ENCODE measurements around the gene FASN. TPM values are rescaled to one million over a fixed set of nuclear protein-coding genes. Genes with fewer than 3 reads are reported as not detected.
A peak's percentile ranks its signal among the peaks of the same experiment; 100 is the strongest.

FASN gene
- total RNA-seq, 4 donors from 2014 or later, result 141 to 424 (median 233) TPM

DNA sequence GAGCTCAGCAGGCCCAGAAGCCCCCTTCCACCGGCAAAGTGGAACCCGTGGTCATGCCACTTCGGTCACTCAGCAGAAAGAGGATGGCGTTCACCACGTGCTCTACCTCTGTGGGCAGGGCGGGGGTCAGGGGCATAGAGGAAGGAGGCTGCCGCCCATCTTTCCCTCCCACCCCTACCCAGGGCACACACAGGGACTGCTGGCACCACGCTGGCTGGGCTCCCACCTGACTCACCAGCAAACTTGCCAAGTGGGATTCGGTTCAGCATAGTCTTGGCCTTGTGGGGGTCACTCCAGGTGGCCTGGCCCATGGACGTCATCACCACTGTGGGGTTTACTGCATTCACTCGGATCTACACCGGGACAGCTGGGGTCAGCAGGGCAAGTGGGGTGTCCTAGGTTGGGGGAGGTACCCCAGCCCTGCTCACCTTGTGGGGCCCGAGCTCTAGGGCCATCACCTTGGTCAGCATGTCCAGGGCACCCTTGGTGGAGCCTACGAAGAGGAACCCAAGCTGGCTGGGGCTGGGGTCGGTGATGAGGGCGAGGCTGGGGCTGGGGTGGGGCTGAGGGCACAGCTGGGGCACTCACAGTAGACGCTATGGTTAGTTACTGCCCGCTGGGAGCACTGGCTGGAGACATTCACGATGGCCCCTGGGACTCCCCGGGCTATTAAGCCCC lies 61.9 kb downstream of the FASN start:
- H3K4me3 ChIP-seq (ENCODE audit: low read depth, poor library complexity, severe bottlenecking), result no peak overlapping the region
- DNase-seq (ENCODE audit: low spot score in 2 of 2), result no peak
- WGBS, 2 donors, result 74 to 81% methylated on average over 13 to 17 of the region's 20 CpGs
- intact Hi-C loops (cut with DNase I; ENCODE audit: low total_unique reads), result no loop called here
- TF ChIP-seq POLR2A (IDR thresholded peaks at IDR 0.05), result no peak
- no peak for TF ChIP-seq CTCF (IDR thresholded peaks at IDR 0.05)

DNA sequence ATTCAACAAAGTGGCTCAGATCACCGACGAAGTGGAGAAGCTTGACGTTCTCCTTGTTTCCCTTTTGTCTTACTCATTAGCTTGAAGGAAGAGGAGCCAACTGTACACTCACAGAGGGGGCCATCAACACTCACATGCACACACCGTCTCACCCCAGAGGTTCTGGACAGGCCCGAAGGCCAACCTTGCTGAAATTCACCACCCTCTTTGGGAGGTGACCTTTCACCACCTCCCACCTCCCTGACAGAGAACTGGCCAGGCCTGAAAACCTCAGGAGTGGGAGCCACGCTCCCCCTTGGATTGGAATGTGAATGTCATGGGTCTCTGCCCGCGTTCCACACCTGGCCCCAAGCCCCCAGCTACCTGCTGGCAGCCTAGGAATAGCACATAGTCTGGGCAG lies 62.5 kb downstream of the FASN start:
- no peak for TF ChIP-seq POLR2A (IDR thresholded peaks at IDR 0.05)
- TF ChIP-seq CTCF (IDR thresholded peaks at IDR 0.05), result no peak

DNA sequence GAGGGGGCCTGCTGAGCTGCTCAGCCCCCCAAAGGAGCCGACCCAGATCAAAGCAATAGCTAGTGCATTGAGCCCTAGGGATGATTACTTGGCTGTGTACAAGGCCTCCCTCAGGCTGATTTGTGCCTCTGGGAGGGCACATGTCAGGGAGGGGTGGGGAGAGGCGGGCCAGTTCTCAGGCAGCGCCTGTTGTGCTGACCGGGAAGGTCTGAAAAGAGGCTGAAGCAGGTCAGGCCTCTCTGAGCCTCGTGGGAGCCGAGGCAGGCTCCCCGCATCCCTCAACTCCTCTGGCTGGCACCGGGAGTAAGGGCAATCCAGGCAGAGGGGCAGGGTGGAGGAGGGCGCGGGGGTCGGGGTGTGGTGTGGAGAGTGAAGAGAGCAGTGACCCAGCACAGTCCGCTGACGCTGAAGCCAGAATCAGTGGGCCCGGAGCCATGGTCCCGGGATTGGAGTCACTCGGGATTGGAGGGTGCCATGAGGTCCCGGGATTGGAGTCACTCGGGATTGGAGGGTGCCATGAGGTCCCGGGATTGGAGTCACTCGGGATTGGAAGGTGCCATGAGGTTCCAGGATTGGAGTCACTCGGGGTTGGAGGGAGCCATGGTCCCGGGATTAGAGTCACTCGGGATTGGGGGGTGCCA lies 63.5 kb downstream of the FASN start:
- TF ChIP-seq POLR2A (IDR thresholded peaks at IDR 0.05) (no peak), CTCF (IDR thresholded peaks at IDR 0.05) (no peak)
- H3K4me3 ChIP-seq (ENCODE audit: low read depth, poor library complexity, severe bottlenecking), result no peak overlapping the region
- intact Hi-C loops (cut with DNase I; ENCODE audit: low total_unique reads), result loop anchor here (5.0 kb wide), 1 partner anchor 328 kb away; no protein-coding TSS in a partner anchor
- WGBS, 2 donors, result 77% methylated on average over 21 to 23 of the region's 23 CpGs
- DNase-seq (ENCODE audit: low spot score in 2 of 2), result no peak

More for the DNA sequence above, 62.5 kb downstream of the FASN start:
- DNase-seq (ENCODE audit: low spot score in 2 of 2), result no peak
- intact Hi-C loops (cut with DNase I; ENCODE audit: low total_unique reads), result no loop called here
- 85 to 91% methylated on average over 8 of the region's 8 CpGs for WGBS, 2 donors
- no peak overlapping the region for H3K4me3 ChIP-seq (ENCODE audit: low read depth, poor library complexity, severe bottlenecking)

DNA sequence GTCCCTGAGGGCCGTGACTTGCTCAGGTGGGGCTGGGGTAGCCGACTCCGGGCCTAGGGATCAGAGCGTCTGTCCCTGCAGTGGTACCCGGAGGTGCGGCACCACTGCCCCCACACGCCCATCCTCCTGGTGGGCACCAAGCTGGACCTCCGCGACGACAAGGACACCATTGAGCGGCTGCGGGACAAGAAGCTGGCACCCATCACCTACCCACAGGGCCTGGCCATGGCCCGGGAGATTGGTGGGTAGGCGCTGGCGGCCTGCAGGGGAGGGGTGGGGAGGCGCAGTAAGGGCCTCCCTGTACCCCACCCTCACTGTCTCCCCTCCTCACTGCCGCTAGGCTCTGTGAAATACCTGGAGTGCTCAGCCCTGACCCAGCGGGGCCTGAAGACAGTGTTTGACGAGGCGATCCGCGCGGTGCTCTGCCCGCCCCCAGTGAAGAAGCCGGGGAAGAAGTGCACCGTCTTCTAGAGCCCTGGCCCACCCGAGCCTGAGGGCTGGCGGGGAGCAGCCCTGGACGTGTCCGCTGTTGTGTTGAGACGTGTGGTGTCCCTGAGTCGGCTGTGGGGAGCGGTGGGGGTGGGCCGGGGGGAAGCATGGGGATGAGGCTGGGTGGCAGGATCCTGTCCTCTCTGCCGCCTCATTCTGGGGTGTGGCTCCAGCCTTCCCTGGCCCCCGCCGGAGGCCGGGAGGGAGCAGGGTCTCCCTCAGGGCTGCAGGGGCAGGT lies 64.5 kb downstream of the FASN start:
- no peak for TF ChIP-seq CTCF (IDR thresholded peaks at IDR 0.05)
- TF ChIP-seq POLR2A (IDR thresholded peaks at IDR 0.05), result no peak
- H3K4me3 ChIP-seq (ENCODE audit: low read depth, poor library complexity, severe bottlenecking), result no peak overlapping the region
- intact Hi-C loops (cut with DNase I; ENCODE audit: low total_unique reads), result loop anchor here (5.0 kb wide), 1 partner anchor 329 kb away; no protein-coding TSS in a partner anchor
- 78% methylated on average over 13 to 37 of the region's 38 CpGs for WGBS, 2 donors
- DNase-seq (ENCODE audit: low spot score in 2 of 2), result no peak

DNA sequence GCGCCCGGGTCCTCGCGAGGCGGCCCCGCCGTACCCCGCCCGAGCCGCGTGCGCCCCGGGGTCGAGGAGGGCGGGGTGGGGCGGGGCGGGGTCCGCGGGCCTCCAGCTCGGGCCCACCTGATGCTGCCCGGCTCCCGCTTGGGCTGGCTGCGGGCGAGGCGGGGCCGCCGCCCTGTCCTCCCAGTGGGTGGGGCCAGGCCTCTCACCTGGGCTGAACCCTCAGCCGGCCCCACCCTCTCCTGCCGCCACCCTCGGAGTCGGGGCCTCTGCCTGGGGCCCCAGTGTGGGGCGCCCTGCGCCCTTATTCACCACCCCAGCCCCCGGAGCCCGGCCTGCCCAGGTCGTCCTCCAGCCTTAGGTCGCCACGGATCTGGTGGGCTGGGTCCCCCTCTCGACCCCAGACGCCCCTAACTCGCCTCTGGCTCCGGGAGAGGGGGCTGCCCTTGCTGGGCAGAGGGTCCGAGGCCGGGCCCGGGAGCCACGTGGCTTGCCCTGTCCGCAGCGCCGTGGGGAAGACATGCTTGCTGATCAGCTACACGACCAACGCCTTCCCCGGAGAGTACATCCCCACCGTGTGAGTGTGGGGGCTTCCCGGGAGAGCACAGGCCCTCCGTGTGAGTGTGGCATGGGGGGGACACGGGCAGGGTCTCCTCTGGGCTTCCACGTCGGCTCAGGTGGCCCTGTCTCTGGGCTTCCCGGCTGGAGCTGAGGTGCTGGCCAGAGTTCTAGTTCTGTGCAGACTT lies 66.0 kb downstream of the FASN start:
- WGBS, 2 donors, result 10 to 17% methylated on average over 12 to 29 of the region's 59 CpGs
- intact Hi-C loops (cut with DNase I; ENCODE audit: low total_unique reads), result loop anchor here (5.0 kb wide), 1 partner anchor 330 kb away; no protein-coding TSS in a partner anchor
- DNase-seq (ENCODE audit: low spot score in 2 of 2), result no peak
- TF ChIP-seq CTCF (IDR thresholded peaks at IDR 0.05), result no peak
- TF ChIP-seq POLR2A (IDR thresholded peaks at IDR 0.05), result no peak
- peak overlapping the region; percentile 8 for H3K4me3 ChIP-seq (ENCODE audit: low read depth, poor library complexity, severe bottlenecking)
